Measurements from ENCODE around the gene MLYCD.

MLYCD gene

DNA sequence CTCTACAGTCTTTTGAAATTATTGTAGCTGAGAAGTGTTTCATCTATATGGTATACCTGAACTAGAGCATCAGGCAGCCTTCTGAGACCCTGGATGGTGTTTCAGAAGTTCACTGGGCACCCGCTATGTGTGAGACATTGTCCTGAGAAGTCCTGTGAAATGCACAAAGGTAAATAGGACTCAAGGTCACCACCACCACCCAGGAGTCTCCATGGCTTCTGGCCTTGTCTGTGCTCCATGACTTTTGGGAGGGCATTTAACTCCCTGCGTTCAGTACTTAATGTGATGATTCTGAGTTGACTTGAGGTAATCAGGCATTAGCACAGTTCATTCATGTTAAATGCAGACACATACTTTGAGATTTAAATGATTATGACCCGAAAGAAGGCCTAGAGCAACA is 1.1 kb downstream of the MLYCD start:
- no peak for DNase-seq

DNA sequence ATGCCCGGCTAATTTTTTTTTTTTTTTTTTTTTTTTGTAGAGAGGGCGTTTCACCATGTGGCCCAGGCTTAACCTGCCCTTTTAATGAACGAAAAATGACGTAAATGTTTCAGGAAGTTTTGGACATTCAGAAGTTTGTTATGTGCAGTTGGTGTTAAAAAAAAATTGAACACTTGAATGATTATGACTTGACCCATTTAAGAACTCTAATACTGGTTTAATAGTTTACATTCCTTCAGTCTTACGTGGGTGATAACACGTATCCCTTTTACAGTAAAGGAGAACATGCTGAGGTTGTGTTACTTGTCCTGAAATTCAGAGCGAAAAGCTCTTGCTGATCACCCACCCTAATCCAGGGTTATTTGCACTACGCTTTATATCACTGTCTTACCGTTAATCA is 1.7 kb downstream of the MLYCD start:
- DNase-seq = no peak

DNA sequence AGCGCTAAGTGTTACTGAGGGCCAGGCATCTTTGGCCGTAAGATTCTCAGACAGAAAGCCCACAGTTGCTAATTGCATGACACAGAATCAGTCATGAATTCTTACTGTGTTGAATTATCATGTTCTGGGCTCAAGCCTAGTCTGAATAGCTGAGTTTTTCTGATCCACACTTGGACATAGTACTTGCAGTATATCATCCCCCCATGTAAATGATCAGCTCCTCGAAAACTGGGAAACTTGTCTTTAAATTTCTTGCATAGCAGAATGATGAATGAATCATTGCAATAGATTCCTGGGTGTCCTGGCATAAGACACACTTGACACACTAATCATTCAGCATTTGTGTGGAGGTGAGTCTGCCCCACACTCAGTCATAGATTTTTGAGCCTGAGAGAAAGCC is 2.2 kb downstream of the MLYCD start:
- DNase-seq = no peak

DNA sequence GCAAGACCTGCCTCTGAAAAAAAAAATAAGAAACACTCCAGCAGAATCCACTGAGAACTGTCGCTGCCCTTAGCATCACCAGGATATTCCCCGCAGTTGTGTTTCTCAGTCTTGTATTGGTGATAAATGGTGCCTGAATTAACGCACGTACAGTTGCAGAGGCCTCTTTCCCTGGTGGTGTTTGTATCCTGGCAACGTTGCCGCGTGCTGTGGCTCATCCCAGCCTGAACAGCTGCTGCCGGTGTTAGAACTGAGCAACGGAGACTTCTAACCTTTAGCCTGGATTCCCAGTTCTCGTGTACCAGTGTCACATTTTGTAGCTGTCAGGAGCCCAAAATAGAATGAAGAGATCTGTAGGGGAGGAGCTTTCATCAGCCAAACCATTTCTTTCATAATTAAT is 4.8 kb downstream of the MLYCD start:
- no peak for DNase-seq

DNA sequence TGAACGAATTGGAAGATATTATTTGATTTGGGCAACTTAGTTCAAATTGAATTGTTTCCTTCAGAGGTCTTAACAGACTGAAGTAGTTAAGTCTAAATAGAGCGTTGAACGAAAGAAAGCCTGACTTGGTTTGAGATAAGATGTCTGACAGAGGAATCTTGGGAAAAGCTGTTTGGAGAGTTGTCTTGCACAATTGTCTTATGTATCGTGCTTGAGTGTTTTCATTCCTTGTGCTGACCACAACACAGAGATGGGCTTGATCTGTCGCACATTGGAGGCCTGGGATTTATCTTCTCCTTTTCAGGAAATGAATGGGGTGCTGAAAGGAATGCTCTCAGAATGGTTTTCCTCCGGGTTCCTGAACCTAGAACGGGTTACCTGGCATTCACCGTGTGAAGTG is 7.8 kb downstream of the MLYCD start:
- DNase-seq = no peak

DNA sequence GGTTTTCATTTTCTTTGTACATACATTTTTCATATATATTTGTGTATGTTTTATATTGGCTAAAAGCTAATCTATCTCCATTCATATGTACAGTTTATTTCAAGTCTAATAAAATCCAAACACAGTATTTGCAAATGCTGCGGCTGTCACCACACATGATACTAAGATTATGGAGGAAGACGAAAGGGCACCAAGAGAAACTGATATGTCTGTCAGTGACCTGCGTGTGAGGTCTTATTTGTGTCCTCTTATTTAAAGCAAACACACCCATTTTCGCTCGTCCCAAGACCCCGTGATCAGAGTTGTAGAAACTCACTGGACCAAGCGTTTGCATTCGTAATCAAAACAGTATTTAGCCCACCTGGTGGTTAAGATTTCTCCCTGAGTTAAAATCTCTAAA is 8.2 kb downstream of the MLYCD start:
- DNase-seq = no peak

DNA sequence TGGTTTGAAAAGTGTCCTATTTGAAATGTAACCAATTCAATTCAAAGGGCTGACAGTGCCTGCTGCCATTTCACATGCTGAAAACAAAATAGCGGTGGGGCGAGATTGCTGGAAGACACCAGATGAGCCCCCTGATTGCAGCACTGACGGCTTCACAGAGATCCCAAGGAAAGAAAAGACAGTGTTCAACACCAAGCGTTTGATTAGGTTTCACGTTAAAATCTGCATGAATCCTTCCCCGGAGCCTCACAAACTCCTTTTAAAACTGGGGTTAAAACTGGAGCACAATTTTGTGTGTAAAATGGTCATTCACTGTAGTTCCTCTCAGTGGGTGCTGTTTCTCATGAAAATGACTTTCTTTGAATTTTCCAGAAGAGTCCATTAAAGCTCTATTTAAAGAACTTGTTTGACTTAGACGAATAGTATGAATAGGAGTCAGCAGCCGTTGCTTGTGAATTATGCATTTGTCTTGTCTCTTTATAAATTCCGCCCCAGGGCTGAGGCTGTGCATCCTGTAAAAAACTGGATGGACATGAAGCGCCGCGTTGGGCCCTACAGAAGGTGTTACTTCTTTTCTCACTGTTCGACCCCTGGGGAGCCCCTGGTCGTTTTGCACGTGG is 8.8 kb downstream of the MLYCD start:
- DNase-seq = no peak

DNA sequence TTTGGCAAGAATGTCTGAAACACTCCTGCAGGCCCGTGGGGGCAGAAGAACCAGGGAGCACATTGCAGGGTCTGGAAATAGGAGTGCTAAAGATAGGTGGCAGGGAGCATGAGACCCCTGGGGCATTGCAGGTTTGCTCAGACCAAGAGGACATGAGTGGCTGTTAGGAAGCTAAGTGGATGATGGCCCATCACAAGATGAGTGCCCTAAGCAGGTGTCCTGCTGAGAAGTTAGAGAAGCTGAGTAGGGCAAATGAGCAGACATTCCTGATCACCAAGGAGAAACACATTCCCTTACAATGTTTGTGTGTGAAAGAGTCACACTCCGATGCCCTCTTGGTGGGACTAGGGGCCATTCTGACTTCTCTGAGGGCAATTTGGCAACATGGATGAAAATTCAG is 9.9 kb downstream of the MLYCD start:
- DNase-seq = no peak

DNA sequence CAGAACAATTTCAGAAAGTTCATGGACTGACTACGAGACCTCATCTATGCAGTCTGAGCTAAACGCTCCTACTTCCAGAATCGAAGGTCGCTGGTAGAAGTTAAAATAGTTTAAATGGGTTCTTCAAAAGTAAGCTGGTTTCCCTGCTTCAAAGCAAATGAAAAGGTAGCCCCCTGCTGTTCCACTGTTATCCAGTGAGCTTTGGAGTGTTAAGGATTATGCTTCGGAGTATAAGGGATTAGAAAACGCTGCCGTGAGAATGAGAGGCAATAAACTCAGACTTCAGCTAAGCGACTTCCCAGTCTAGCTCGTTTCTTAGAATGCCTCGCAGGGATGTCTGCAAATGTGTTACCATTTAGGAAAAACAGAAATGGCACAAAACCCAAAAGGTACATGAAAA is 12.4 kb downstream of the MLYCD start:
- no peak for DNase-seq

DNA sequence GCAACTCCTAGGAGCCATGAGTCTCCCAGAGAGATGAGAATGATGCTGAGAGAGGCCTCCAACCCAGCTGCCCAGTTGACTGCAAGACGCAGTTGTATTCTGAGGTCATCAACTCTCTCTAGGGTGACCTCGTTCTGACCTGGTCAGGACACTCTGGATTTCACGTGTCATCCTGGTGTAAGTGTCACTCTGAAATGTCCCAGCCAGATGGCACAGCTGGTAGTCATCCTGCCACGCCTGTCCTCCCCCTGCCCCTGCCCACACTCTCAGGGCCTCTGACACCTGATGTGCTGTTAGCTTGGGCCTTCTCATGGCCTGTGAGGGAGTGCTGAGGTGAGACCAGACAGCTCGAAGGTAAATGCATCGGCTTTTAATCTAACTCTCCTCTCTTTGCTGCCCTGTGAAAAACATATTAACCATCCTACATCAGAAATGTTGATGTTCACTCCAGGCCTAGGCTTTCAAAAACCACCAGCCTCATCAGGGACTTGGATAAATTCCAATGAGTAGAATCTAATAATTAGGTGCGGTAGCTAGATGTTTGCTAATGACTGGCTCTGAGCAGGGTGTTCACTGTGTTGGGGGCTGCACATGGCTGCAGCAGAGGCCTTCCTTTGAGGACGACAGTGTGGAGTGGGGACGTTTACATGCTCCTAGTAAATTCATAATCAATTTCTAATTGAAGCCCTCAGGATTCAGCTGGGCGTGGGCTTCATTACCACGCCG is 13.8 kb downstream of the MLYCD start:
- DNase-seq = no peak

DNA sequence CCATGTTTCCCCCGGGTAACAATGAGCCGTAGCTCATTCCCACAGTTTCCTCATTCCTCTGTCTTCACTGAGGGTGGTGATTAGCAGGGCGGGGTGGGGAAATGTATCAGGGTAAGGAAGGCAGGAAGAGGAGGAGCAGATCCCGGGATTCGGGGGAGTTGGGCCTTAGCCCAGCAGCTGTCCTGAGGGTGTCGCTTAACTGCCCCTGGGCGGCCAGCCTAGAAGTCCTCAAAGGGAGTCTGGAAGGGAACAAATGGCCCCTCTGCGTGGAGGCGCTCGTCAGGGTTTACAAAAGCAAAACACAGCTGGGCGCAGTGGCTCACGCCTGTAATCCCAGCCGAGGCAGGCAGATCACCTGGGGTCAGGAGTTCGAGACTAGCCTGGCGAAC is 14.3 kb downstream of the MLYCD start:
- DNase-seq = no peak

DNA sequence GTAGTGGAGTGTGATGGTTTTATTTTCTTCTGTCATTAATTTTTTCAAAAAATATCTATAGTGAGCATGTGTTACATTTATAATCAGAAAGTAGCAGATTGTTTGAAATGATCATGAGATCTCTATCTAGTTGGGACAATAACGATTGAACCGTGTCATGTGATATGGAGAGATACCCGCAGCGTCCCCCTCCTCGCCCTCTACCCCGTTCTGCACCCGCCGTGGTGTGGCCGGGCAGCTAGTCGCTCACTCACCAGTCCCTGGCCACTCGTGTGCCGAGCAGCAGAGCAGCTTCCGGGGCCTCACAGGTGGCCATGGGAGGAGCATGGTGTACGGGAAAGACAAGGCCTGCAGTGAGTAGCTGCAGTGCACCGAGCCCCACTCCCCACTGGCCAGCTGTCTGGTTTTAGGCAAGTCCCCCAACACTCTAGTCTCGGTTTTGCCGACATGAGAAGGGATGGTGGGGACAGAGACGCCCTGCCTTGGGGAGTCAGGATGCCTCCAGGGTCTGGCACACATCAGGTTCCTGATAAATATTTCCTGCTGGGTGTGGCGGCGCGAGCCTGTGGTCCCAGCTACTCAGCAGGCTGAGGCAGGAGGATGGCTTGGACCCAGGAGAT is 15.3 kb downstream of the MLYCD start:
- no peak for DNase-seq

DNA sequence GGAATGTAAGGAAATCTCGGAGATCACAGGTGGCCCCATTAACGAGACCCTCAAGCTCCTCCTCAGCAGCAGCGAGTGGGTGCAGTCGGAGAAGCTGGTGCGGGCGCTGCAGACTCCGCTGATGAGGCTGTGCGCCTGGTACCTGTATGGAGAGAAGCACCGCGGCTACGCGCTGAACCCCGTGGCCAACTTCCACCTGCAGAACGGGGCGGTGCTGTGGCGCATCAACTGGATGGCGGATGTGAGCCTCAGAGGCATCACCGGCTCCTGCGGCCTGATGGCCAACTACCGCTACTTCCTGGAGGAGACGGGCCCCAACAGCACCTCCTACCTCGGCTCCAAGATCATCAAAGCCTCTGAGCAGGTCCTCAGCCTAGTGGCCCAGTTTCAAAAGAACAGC is 16.2 kb downstream of the MLYCD start:
- no peak for DNase-seq

DNA sequence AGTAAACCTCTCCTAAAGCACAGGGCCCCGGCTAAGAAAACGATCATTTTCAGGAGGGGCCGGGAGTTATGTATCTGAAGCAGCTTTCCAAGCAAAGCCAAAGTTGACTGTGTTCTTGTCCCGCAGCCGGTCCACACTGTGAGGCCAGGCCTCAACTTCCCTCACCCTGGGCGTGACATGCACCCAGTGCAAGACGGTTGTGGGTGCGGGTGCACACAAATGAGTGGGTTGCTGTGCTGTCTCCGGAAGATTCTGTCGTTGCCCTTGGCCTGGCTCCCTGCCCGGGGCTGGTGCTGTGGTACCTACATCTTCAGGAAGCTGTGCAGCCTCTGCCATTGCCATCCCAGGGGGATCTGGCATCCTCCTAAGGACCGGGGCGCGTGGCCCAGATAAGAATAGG is 16.6 kb downstream of the MLYCD start:
- DNase-seq = no peak

DNA sequence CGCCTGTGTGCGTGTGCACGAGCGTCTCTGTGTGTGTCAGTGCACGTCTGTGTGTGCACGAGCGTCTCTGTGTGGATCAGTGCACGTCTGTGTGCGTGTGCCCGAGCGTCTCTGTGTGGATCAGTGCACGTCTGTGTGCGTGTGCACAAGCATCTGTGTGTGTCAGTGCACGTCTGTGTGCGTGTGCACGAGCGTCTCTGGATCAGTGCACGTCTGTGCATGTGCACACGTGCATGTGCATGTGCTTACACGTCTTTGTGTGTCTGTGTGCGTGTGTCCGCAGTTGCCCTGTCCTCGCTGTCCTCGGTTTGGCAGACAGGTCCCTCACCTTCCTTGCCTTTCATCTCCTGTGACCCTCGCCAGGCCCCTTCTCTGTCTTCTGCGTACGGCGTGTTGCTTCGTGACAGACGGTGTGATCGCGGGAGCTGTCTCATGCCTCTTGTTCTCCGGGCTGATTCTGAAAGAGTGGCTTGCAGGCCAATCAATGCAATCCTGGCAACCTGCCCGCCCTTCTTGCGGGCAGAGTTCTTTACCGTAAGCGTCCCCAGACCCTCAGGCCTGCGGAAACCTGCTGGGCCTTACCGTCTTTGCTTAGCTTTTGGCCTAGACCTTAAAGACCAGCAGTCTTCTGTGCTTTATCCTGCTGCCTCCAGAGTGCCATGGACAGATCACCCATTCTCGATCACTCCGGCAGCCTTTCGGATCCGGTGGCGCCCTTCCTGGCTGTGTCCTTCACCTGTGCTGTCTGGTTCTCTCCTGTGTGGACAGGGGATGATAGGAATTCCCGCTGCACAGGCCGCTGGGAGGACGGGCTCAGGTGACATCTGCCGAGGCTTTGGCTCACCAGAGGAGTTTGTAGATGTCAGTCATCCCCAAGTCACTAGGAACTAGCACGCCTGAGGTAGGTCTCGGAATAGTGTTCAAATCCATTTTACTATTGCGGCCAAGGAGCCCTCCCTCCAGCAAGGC is 18.5 kb downstream of the MLYCD start:
- DNase-seq = no peak

DNA sequence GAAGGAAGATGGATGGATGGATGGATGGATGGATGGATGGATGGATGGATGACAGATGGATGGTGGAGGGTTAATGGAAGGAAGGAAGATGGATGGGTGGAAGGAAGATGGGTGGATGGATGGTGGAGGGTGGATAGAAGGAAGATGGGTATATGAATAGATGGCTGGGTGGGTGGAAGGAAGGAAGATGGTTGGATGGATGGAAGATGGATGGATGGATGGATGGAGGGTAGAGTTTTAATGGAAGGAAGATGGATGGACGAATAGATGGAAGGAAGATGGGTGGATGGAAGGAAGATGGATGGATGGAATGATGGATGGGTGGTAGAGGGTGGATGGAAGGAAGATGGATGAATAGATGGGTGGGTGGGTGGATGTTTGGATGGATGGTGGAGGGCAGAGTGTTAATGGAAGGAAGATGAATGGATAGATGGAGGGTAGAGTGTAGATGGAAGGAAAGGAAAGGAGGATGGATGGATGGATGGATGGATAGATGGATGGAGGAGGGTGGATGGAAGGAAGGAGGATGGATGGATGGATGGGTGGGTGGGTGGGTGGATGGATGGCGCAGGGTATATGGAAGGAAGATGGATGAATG is 22.1 kb downstream of the MLYCD start:
- no peak for DNase-seq

DNA sequence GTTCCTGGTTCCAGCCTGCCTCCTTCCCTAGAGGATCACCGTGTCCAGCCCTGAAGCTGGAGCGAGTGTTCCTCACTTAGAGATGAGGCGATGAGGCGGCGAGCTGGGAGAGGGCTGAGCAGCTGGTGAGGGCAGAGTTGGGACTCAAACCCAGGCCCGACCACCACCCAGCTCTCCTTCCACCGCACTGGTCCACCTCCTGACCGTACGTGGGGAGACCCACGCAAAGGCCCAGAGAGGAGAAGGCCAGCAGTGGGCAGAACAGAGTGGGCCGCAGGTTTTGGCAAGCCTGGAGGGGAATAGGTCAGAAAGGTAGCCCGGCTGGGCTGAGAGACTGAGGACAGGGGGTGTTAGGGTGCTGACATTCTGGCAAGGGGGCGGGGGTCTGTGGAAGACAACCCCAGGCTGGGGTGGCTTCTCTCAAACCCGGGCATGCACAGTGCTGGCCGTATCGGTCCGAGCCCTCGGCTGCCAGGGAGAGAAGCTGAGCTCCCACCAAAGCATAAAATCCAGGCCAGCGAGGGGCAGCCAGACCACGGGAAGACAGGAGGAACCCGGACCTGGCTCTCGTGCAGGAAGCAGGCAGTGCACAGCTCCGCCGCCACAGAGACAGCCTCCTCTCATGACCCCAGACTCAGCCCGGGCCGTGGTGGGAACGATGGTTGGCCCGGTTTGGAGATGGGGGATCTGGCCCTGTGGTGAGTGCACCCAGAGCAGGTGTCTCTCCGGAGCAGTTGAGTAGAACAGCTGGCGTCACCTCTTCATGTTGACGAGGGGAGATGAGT is 24.9 kb downstream of the MLYCD start:
- DNase-seq = no peak

DNA sequence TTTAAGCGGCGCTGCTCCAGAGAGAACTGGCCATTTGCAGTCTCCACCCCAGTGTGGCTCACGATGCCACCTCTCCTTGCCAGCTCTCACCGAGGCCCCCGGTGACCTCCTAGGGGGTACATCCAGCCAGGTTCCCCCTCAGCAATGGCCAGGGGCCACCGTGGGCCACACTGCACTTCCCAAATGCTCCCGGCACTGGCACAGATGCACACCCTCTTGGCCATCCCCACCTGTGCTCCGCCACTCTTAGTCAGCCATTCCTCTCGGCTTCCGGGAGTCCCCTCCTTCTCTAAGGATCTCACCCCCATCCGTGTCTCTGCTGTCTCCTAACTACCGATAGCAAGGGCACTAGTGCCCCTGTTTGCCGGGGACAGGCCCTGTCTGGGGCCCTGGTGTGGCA is 25.8 kb downstream of the MLYCD start:
- no peak for DNase-seq

DNA sequence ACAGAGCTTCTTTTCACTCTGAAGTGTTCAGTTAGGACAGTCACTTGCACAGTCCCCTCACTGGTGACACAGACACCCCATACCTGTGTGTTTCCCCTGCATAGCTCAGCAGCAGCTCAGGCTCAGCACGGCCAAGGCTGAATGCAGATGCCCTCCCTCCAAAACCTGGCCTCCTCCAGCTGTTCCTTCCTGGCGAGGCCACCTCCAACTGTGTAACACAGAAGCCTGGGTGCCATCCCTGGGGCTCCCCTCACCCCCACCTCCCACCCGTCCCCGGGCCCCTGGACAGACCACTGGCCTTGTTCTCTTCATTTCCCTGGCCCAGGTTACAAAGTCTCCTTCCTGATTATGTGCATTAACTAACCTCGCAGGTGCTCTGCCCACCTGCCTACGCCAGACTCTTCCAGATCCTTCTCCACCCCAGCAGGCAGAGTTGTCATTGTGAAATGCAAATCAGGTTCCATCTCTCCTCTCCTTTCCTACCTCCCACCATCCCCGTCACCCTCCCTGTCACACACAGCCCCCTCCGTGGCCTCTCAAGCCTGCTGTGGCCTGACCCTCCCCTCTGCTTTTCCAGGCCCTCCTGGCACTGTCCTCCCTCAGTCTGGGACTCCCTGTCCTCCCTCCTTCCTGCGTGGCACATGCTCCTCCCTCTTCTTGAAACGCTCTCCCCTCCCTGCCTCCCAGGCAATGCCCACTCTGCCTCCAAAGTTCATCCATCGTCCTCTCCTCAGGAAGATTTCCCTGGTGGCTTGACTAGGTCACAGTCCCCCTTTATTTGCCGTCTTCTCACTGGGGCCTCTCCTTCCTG is 26.4 kb downstream of the MLYCD start:
- no peak for DNase-seq

DNA sequence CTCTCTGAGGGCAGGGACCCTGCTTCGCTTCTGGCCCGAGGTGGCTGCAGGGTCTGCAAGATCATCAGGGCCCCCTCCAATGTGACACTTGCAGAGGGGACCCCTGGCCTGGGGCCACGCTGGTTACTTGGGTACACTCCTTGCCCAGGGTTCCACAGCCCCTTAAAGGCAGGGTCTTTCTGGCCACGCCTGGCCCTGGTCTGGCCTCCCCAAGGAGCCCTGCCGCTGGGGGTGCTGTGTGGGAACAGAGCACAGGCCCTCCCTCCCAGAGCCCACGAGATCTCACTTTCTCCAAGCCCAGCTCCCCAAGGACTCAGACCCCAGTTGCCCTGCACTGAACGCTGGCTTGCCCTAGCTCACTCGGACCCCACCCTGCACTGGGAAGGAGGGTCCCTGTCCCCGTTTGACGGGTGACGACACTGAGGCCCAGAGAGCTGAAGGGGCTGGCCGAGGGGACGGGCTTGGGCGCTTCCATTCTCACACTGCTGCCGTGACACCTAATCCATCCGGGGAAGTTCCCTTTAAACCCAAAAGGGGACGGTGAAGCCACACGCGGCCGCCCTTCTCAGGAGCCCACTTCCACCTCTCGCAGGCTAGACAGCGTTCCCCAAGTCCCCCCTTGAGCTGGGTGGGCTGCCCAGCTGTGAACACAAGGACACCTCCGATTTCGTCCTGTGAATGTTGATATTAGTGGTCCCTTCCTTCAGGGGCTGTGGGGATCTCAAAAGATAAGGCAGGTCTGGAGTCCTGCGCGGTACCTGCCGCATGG is 27.2 kb downstream of the MLYCD start:
- no peak for DNase-seq

Measured in CD4-positive, alpha-beta T cell treated with Interferon alpha-2 for 1 hour (primary cell).